Measurements from ENCODE around the gene KLF15.

- TF ChIP-seq, protein P1, sequence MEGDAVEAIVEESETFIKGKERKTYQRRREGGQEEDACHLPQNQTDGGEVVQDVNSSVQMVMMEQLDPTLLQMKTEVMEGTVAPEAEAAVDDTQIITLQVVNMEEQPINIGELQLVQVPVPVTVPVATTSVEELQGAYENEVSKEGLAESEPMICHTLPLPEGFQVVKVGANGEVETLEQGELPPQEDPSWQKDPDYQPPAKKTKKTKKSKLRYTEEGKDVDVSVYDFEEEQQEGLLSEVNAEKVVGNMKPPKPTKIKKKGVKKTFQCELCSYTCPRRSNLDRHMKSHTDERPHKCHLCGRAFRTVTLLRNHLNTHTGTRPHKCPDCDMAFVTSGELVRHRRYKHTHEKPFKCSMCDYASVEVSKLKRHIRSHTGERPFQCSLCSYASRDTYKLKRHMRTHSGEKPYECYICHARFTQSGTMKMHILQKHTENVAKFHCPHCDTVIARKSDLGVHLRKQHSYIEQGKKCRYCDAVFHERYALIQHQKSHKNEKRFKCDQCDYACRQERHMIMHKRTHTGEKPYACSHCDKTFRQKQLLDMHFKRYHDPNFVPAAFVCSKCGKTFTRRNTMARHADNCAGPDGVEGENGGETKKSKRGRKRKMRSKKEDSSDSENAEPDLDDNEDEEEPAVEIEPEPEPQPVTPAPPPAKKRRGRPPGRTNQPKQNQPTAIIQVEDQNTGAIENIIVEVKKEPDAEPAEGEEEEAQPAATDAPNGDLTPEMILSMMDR (IDR thresholded peaks at IDR 0.05; ENCODE audit: low read depth, low read length, poor library complexity, severe bottlenecking) = no peak
- TF ChIP-seq EZH2phosphoT487 (IDR thresholded peaks at IDR 0.05; ENCODE audit: borderline replicate concordance, low read length) = no peak
These were observed 1.3 kb downstream of the KLF15 start for GRCh38 chr3:126355777-126356372.
